Measurements from ENCODE around the gene QPCT.
"Not testable (repeated sequence)": the region's sequence is repeated elsewhere in the genome, so short reads cannot be mapped to it uniquely, and the experiment has no call there.

The QPCT gene

DNA sequence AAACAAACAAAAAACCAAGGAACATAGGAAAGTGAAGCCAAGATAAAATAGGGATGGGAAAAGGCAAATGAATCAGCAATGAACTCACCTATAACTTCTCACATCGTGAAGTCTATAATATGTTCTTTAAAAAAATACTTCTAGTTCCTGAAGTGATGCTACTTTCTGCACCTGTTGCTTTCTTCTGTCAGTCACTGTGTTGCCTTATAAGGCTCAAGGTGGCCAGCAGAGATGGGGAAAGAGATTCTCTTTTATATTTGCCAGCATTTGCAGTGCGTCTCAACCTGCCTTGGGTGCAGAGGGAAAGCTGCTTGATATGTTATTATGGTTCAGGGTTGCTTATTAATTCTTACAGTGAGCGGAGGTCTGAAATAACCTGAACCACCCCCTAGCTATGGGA is 14.0 kb downstream of the QPCT start:
- no peak for DNase-seq (ENCODE audit: low read depth)

DNA sequence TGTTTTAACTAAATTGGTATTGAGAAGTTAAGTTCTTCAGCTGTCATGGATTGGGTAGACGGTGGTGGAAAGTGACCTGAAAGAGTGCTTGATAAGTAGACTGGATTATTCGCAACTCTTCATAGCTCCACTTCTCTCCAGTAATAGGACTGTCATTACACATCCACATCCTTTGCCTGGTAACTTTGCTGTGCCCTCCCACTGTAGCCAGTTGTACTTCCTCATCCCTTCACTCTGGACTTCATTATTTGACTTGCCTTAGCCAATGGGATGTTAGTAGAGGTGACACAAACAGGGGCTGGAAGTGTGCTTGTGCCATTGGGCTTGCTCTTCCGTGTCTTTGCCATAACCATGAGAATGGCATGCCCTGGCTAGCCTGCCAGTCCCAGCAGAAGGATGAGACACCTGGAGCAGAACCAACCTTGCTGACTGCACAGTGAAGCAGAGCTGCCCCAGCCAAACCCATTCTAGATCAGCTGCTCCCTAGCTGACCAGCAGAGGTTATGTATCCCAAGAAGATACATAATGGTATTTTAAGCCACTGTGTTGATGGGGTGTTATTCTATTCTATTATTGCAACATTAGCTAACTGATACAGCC is 16.9 kb downstream of the QPCT start:
- DNase-seq (ENCODE audit: low read depth): no peak

DNA sequence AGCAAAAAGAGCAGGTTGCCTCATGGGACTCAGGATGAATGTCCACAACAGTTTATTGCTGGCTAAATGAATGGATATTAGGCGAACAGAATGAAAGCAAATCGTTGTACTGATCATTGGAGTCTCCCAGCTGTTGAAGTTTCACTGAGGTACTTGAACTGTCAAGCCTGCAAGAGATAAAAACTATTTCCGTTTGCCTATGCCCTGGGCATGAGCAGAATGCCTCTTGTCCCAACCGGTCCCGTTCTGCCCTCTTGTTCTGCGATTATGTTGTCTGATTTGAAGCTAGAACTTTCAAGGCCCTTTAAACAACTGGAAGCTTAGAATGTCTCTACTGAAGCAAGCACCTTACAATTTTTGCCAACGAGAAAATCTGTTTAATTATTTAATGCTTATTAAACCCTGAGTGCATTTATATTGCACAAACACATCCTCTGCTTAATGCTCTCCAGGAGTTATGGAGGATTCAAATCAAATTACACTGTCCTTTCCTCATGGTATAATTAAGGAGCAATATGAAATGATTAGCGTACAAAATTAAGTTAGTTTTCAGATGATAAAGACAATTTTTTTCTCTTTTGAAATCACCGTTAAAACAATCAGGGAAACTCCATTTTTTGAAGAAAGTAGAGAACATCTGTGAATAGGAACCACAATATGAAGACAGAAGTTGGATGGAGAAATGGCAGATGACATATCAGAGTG is 17.7 kb downstream of the QPCT start:
- no peak for DNase-seq (ENCODE audit: low read depth)

DNA sequence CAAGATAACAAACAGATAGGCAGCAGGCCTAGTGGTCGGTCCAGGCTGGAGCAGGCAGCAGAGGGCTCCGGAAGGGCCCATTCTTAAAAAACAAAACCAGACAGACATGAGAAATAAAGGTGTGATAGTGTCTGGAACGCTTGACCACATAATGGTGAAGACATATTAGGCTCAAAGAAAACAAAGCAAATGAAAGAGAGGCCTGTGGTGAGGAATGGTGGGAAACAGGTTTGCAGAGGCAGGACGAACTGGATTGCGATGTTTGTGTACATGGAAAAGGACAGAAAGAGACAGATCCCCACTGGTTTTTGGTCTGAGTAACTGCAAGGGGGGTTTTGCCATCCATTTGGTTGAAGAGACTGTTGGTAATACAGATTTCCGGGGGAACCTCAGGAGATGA is 19.9 kb downstream of the QPCT start:
- no peak for DNase-seq (ENCODE audit: low read depth)

DNA sequence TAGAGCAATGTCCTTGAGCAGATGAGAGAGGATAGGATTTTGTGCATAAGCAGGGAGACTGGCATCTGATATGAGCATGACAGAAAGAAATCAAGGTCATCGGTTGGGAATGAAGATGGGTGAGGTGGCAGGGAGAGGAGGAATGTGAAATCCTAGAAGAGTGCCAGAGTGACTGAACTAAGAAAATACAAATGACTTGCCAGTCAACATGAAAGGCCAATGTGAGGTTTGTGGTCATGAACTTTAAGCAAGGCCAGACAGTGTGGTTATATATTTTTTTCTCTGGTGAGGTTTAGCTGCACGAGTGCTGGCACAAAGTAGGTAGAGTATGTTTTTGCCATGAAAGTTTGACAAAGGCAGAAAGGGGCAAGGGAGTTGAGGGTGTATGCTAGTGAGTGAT is 21.2 kb downstream of the QPCT start:
- DNase-seq (ENCODE audit: low read depth): no peak

DNA sequence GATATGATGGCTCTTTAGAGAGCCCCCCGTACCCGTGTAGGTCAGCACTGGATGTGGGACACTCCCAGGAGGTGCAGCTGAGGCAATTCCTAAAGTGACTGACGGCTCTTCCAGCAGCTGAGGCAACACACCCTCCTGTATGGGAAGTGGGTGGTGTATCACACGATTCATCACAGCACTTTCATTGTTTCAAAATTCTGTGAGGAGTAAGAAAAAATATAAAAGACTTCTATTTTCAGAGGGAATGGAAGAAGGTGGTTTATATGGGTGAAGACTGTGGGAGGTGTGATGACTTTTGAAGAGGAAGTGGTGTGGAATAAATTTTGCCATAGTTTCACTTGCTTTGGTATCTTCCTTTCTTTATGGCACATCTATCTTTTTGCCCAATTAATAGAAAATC is 22.3 kb downstream of the QPCT start:
- DNase-seq (ENCODE audit: low read depth): no peak

DNA sequence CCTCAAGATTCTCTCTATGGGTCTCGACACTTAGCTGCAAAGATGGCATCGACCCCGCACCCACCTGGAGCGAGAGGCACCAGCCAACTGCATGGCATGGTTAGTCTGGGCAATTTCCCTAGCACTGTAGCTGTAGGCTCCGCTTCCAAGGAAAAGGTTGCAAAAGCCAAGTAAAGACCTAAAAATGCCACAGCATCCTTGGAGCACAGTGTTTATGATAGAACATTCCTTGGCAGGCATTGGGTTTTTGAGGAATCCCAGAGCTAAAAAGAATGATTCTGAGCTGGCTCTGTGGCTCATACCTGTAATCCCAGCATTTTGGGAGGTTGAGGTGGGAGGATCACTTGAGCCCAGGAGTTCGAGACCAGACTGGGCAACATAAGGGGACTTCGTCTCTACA is 22.9 kb downstream of the QPCT start:
- DNase-seq (ENCODE audit: low read depth): no peak

DNA sequence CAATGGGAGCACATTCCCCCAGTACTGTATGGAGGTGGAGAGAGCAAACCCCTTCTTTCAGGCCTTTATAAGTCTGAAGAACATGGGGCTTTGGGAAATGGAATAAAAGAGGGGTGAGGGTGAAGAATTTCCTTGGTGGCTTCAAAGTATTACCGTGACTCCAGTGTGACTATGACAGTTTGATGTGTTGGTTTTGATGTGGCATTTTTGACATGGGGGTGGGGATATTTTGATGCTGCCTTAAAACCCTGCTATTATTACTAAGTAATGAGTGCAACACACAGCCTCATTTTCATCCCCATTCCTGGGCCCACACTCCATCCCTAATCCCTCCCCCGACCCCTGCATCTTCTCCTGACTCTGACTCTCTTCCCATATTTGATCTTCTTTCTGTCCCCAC is 23.6 kb downstream of the QPCT start:
- DNase-seq (ENCODE audit: low read depth): no peak

DNA sequence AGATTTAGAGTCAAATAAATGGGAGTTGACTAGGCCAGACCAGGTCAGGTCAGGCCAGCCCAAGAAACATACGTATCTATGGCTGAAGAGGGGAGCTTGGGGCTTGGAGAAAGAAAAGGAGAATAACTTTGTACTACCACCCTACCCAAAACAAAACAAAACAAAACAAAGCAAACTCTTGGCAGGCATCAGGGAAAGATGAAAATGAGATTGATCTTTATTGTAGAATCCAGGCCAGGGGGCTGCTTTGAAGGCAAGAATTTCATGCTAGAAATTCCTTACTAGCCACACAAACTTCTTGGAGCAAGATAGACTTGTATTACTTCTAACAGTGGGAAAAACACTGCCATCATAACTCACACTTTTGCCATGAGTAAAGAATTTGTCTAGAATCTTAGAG is 26.2 kb downstream of the QPCT start:
- DNase-seq (ENCODE audit: low read depth): no peak

DNA sequence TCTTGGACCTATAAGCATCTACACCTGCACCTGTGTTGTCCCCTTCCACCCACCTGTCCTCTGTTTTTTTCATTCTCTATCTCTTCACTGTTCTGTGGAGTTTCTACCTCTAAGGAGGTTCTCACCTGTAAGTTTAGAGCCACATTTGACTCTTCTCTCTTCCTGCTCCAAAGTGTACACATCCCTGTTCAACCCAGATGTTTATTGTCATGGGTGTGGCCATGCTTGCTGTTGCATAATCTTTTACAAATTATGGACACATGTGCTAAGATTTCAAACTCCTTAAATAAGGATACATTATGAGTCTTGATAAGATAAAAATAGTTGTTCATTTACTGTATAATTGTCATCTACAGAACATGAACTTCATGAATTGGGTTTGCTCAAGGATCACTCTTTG is 27.6 kb downstream of the QPCT start:
- DNase-seq (ENCODE audit: low read depth): no peak

DNA sequence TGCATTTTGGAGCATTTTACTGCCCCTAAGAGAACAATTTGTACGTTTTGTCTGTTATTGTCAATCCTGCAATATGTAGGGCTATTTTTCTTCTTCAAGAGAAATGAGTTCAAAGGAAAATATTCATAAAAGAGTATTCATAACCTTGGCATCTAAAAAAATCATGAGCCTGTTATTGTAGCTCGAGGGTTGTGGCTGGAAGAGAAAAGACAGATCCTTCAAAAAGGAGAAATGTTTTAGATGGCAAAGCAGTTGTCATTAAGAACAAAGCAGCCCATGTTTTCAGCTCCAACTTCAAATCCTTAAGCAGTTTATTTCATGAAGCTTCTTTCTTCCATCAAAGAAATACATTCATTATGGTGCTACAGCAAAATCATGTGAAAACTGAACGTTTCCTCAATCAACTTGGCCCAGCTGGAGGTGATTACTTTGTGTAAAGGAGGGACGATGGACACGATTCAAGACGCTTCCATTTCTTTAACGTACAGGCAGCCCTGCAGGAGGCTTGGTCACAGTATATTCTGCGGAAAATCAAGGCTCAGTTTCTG is 31.4 kb downstream of the QPCT start:
- DNase-seq (ENCODE audit: low read depth): no peak

DNA sequence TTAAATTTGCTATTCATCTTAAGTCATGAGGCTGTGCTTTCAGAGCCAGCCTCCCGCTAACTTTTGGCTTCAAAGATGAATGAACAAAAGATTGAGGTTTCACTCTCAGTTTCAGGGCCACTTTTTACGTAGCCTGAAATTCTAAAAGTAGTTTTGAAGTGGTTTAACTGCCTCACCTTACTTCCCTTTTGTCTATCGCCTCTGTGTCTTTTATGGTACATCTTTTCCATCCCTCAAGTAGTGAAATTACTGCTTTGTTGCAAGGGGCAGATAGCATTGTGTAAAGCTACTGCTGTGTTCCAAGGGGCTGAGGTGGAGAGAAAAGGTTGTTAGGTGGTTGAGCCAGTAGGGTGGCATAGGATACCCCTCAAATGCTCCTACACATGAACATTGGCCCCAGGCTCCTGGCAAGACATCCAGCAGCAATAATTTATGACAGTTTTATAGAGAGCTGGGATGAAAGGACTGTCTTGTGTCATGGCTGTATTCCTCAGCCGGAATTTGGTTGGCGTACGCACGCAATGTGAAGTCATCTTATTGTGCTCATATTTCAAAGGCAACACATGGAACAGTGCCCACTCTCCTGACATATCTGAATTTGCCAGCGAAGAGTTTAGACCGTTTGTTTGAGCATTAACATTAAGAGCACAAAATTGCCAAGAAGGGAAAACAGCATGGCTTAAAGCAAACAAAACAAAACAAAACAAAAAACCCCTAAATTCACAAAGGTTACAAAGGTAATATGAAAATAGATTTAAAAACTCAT is 32.2 kb downstream of the QPCT start:
- no peak for DNase-seq (ENCODE audit: low read depth)

DNA sequence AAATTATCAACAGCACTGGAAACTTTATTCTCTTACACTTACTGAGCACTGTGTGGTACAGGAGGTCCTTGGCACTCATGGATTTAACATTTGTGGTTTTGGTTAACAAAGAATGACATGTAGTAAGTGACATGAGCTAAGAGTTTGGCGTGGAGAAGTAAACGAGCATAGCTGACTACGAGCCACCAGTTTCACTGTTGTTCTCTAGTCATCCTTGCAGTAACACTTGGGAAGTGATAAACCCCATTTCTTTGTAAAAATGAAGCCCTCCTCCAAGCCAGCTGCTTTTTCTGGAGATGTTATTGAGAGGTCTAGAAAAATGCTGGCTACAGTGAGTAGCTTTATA is 32.7 kb downstream of the QPCT start:
- DNase-seq (ENCODE audit: low read depth): no peak

DNA sequence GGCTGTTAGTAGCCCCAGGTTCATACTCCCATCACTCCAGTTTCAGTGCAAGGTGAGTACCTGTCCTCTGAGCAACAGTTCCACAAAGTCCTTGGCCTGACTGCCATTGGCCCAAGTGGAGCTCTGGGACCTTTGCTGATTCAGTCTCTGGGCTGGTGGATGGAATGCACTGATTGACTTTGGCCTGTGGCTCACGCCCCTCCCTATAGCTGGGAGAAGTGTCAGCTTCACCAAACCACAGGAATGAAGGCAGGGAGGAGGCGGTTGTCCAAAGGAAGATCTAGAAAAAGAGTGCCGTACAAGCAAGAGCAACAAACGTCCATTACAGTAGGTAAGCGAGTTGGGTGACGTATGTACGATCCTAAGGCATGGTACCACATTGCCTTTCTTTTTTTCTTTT is 34.0 kb downstream of the QPCT start:
- no peak for DNase-seq (ENCODE audit: low read depth)

DNA sequence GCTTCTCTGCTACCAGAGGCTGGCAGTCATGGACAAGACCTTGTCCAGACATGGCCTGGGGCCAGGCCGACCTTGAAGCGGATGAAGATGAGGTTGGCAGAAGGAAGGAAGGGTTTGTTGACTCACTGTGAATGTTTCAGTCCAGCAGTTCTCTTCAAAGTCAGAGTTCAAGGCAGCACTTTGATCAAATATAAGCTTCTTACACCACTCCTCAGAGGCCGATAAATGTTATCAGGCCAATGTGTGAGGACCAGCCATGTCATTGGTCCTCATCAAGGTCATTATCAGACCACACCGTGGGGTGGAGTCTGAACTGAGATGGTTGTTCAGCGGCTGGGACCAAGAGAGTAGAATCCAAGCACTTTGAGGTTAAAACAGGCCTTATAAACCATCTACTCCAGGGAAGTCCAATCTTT is 35.5 kb downstream of the QPCT start:
- DNase-seq (ENCODE audit: low read depth): no peak

DNA sequence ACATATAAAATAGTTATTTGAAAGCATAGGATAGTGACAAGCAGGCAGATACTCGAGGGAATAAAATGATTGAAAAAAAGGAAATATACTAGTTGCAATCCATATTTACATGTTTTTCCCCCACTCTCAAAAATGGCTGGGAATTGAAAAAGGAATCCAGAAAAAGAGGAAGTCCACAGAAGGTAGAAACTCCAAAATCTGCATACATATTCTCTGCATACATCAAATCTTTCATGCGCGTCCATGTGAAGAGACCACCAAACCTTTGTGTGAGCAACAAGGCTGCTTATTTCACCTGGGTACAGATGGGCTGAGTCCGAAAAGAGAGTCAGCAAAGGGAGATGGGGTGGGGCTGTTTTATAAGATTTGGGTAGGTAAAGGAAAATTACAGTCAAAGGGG is 36.4 kb downstream of the QPCT start:
- DNase-seq (ENCODE audit: low read depth): not testable (repeated sequence)

DNA sequence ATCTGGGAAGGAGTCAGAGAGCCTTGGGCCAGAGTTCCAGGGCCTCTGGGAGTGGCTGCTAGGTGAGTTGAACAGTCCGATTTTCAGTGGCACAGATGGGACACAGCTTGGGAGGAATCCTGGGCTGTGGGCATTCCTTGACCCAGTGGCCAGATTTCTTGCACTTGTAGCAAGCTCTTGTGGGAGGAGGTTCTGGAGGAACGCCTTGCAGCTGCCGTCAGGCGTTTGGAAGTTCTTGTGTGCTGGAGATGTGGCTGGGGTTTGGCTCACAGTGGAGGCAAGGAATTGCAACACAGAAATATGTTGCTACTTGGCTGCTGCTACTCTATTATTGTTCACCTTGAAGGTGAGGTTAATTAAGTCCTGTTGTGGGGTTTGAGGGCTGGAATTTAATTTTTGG is 39.8 kb downstream of the QPCT start:
- not testable (repeated sequence) for DNase-seq (ENCODE audit: low read depth)

DNA sequence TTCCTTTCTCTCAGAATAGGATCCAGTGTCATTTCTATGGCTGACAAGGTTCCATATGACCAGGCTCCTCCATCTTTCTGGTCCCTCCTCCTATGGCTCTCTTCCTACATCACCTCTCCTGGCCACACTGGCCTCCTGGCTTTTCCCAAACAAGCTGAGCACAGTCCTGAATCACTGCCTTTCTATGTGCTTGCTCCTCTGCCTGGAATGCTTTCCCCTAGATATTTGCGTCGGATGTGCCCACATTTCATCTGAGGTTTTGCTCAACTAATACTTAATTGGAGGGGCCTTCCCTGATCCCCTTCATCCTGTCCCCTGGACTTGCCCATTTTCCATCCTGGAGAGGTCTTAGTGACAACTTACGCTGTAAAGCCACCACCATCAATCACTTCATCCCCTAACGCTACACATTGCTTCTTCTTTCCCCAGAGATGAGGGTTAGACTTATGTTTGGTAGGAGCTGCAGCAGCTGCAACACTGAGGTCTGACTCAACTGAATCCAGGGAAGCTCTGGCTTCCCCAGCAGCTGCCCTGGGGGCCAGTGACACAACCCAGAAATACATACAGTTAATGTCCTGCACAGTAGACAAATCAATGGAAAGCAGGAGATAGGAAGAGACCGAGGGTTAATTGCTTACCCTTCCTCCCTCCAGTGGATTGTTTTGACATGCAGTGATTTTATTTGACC is 42.9 kb downstream of the QPCT start:
- no peak for DNase-seq (ENCODE audit: low read depth)

DNA sequence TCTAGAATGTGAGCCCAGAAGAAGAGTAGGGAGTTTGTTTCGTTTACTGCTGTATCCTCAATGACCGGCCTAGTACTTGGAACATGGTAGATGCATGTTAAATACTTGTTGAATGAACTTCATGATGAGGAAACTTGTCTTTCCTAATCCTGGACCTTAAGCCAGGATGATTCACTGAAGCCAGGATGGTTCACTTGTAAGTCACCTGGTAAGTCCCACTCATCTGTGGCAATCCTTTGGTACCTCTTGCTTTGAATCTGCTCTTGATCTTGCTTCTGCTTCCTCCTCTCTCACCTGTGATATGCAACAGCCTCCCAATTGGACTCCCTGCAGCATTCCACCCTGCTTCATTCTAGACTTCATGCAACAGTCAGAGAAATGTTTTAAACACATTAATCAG is 43.6 kb downstream of the QPCT start:
- DNase-seq (ENCODE audit: low read depth): no peak

DNA sequence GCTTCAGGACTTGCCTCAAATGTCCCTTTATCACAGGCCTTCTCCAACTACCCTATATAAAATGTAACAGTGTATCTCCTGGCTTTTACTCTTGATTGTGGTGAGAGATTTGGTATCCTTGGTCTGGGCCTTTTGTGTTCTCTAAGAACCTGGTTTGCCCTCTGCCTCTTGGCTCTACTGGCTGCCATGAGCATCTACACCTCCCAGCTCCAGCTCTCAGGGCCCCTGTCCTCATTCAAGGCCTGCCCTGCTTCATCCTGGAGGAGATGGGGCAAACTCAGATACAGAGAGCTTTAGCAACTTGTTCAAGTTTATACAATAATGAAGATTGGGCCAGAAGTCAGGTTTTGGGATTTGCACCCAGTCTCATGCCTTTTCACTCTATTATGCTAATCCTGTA is 45.0 kb downstream of the QPCT start:
- DNase-seq (ENCODE audit: low read depth): no peak

DNA sequence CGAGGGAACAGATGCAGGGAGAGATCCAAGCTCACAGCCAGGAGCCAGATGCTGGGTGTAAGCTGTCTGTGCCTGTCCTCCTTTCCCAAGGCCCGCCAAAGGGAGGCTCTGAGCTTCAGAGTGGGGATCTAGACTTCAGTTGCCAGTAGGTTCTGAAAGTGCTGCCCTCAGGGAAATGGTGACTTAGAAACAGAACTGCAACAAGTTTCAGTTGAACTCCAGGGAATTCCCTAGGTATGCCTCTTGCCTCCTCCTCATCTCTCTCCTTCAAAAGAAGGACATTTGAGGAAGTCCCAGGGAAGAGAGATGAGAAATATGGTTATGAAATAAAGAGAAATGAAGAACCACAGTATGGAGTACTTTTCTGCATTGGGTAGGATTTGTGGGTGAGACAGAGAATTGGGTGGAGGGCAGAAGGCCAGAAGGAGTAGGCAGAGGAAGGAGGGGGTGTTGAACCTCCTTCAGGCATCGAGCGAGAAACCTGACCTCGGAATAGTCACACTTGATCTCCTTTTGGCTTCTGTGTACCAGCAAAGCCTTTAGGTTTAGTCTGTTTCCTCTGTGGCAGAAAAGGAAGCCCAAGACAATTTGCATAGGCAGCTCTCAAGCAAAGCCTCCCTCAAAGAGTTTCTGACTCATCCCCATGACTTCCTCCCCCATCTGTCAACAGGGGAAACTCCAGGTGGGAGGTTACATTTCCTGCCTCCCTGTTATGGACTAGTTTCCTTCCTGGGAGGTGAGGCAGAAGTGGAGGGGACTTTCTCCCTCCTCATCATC is 45.7 kb downstream of the QPCT start:
- peak; percentile 24 for DNase-seq (ENCODE audit: low read depth)

DNA sequence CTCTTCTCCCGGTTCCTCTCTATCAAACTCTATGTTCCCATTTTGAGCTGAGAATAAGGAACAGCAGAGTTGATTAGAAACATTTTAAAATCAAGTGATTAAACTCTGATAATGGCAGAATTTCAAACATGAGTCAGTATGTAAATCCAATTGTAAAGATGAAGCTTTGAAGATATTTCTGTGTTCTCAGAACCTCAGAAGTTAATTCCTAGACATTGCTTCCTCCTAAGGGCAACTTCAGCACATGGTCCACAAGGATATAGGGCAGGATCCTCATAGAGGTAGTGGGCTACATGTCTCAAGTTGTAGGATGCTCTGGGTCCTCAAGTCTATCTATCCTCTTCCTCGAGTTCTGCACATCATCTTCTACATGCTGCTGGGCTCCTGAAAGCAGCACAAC is 46.3 kb downstream of the QPCT start:
- DNase-seq (ENCODE audit: low read depth): no peak
